ENCODE measurements around the gene OGFOD3.
"Not testable (repeated sequence)": the region's sequence is repeated elsewhere in the genome, so short reads cannot be mapped to it uniquely, and the experiment has no call there.

Gene OGFOD3

GRCh38 chr17:82373072-82373452, 45.3 kb downstream of the OGFOD3 start:
- H3K9ac ChIP-seq (ENCODE audit: low read depth, low read length); H3K9me3 ChIP-seq (ENCODE audit: control insufficient read depth, insufficient read depth, low read length); H3K4me3 ChIP-seq (ENCODE audit: low read depth, low read length); H3K36me3 ChIP-seq (ENCODE audit: control insufficient read depth, insufficient read depth, low read length); H3K4me1 ChIP-seq (ENCODE audit: control insufficient read depth, insufficient read depth, low read length): not testable (repeated sequence)
- peaks cover 23% of the 10 kb centered on the region for H3K27me3 ChIP-seq (ENCODE audit: control insufficient read depth, insufficient read depth, low read length)

- H3K4me1 ChIP-seq (ENCODE audit: control insufficient read depth, insufficient read depth, low read length): no peaks in the 10 kb centered on the region
- H3K9ac ChIP-seq (ENCODE audit: low read depth, low read length): no peak overlapping the region
- no peaks in the 10 kb centered on the region for H3K36me3 ChIP-seq (ENCODE audit: control insufficient read depth, insufficient read depth, low read length)
- peaks cover 23% of the 10 kb centered on the region for H3K27me3 ChIP-seq (ENCODE audit: control insufficient read depth, insufficient read depth, low read length)
- peak overlapping the region; percentile 13 for H3K4me3 ChIP-seq (ENCODE audit: low read depth, low read length)
- H3K9me3 ChIP-seq (ENCODE audit: control insufficient read depth, insufficient read depth, low read length): no peaks in the 10 kb centered on the region
Measured at GRCh38 chr17:82372249-82373071, 45.9 kb downstream of the OGFOD3 start.

- Histone ChIP-seq H3K27me3 (ENCODE audit: control insufficient read depth, insufficient read depth, low read length) (peaks cover 23% of the 10 kb centered on the region), H3K4me1 (ENCODE audit: control insufficient read depth, insufficient read depth, low read length) (no peaks in the 10 kb centered on the region), H3K9ac (ENCODE audit: low read depth, low read length) (no peak within 1 kb of the TSS), H3K9me3 (ENCODE audit: control insufficient read depth, insufficient read depth, low read length) (no peaks in the 10 kb centered on the region), H3K4me3 (ENCODE audit: low read depth, low read length) (peak within 1 kb of the TSS; percentile 30), H3K36me3 (ENCODE audit: control insufficient read depth, insufficient read depth, low read length) (no peaks in the 10 kb centered on the region)
Measured at GRCh38 chr17:82371333-82372248, 46.8 kb downstream of the OGFOD3 start, which contains the start of gene UTS2R. Gene UTS2R (plus strand): TSS chr17:82371765. CDS start chr17:82374325, 2,560 bp downstream.

GRCh38 chr17:82370471-82371332, 47.7 kb downstream of the OGFOD3 start:
- Histone ChIP-seq H3K27me3 (ENCODE audit: control insufficient read depth, insufficient read depth, low read length) (peaks cover 23% of the 10 kb centered on the region), H3K9ac (ENCODE audit: low read depth, low read length) (no peak overlapping the region), H3K4me3 (ENCODE audit: low read depth, low read length) (peak overlapping the region; percentile 30), H3K36me3 (ENCODE audit: control insufficient read depth, insufficient read depth, low read length) (no peaks in the 10 kb centered on the region), H3K9me3 (ENCODE audit: control insufficient read depth, insufficient read depth, low read length) (no peaks in the 10 kb centered on the region), H3K4me1 (ENCODE audit: control insufficient read depth, insufficient read depth, low read length) (no peaks in the 10 kb centered on the region)

- no peak overlapping the region for H3K4me3 ChIP-seq (ENCODE audit: low read depth, low read length)
- no peaks in the 10 kb centered on the region for H3K9me3 ChIP-seq (ENCODE audit: control insufficient read depth, insufficient read depth, low read length)
- no peaks in the 10 kb centered on the region for H3K4me1 ChIP-seq (ENCODE audit: control insufficient read depth, insufficient read depth, low read length)
- H3K27me3 ChIP-seq (ENCODE audit: control insufficient read depth, insufficient read depth, low read length): peaks cover 23% of the 10 kb centered on the region
- no peaks in the 10 kb centered on the region for H3K36me3 ChIP-seq (ENCODE audit: control insufficient read depth, insufficient read depth, low read length)
- no peak overlapping the region for H3K9ac ChIP-seq (ENCODE audit: low read depth, low read length)
Measured at GRCh38 chr17:82369211-82369610, 49.2 kb downstream of the OGFOD3 start.

- Histone ChIP-seq H3K36me3 (ENCODE audit: control insufficient read depth, insufficient read depth, low read length) (no peaks in the 10 kb centered on the region), H3K9me3 (ENCODE audit: control insufficient read depth, insufficient read depth, low read length) (no peaks in the 10 kb centered on the region), H3K4me1 (ENCODE audit: control insufficient read depth, insufficient read depth, low read length) (no peaks in the 10 kb centered on the region), H3K27me3 (ENCODE audit: control insufficient read depth, insufficient read depth, low read length) (peaks cover 23% of the 10 kb centered on the region), H3K4me3 (ENCODE audit: low read depth, low read length) (no peak overlapping the region), H3K9ac (ENCODE audit: low read depth, low read length) (no peak overlapping the region)
Measured at GRCh38 chr17:82367724-82368524, 50.5 kb downstream of the OGFOD3 start.

- H3K36me3 ChIP-seq (ENCODE audit: control insufficient read depth, insufficient read depth, low read length): no peaks in the 10 kb centered on the region
- H3K9ac ChIP-seq (ENCODE audit: low read depth, low read length): no peak overlapping the region
- H3K4me3 ChIP-seq (ENCODE audit: low read depth, low read length): no peak overlapping the region
- no peaks in the 10 kb centered on the region for H3K9me3 ChIP-seq (ENCODE audit: control insufficient read depth, insufficient read depth, low read length)
- H3K27me3 ChIP-seq (ENCODE audit: control insufficient read depth, insufficient read depth, low read length): peaks cover 14% of the 10 kb centered on the region
- no peaks in the 10 kb centered on the region for H3K4me1 ChIP-seq (ENCODE audit: control insufficient read depth, insufficient read depth, low read length)
Measured at GRCh38 chr17:82366749-82367148, 51.6 kb downstream of the OGFOD3 start.

GRCh38 chr17:82365606-82366295, 52.6 kb downstream of the OGFOD3 start:
- Histone ChIP-seq H3K4me3 (ENCODE audit: low read depth, low read length) (no peak overlapping the region), H3K9me3 (ENCODE audit: control insufficient read depth, insufficient read depth, low read length) (no peaks in the 10 kb centered on the region), H3K4me1 (ENCODE audit: control insufficient read depth, insufficient read depth, low read length) (no peaks in the 10 kb centered on the region), H3K9ac (ENCODE audit: low read depth, low read length) (no peak overlapping the region), H3K27me3 (ENCODE audit: control insufficient read depth, insufficient read depth, low read length) (peaks cover 8% of the 10 kb centered on the region), H3K36me3 (ENCODE audit: control insufficient read depth, insufficient read depth, low read length) (no peaks in the 10 kb centered on the region)

- H3K4me3 ChIP-seq (ENCODE audit: low read depth, low read length): no peak overlapping the region
- no peaks in the 10 kb centered on the region for H3K4me1 ChIP-seq (ENCODE audit: control insufficient read depth, insufficient read depth, low read length)
- peaks cover 3% of the 10 kb centered on the region for H3K27me3 ChIP-seq (ENCODE audit: control insufficient read depth, insufficient read depth, low read length)
- H3K36me3 ChIP-seq (ENCODE audit: control insufficient read depth, insufficient read depth, low read length): no peaks in the 10 kb centered on the region
- H3K9me3 ChIP-seq (ENCODE audit: control insufficient read depth, insufficient read depth, low read length): no peaks in the 10 kb centered on the region
- H3K9ac ChIP-seq (ENCODE audit: low read depth, low read length): no peak overlapping the region
Measured at GRCh38 chr17:82361885-82362633, 56.3 kb downstream of the OGFOD3 start.
